GM19193 (cell line): Measurements from ENCODE around the gene RIN1.

Source experiments
- POLR2A ChIP-seq: IDR thresholded peaks from 4 replicates; pipeline ENCODE4 v1.6.1; 2011; ENCODE audit not compliant: insufficient read depth, insufficient read length; ENCODE audit errors: extremely low read depth

The RIN1 gene

GRCh38 chr11:66339686-66340483, 3.7 kb upstream of the RIN1 start:
- no peak for TF ChIP-seq POLR2A

- no peak for TF ChIP-seq POLR2A
Measured at GRCh38 chr11:66339162-66339675, 3.0 kb upstream of the RIN1 start.

GRCh38 chr11:66338276-66339161, 2.3 kb upstream of the RIN1 start:
- TF ChIP-seq POLR2A = no peak

GRCh38 chr11:66337103-66337899, 1.1 kb upstream of the RIN1 start:
- TF ChIP-seq POLR2A = no peak

GRCh38 chr11:66335531-66336233, 552 bp downstream of the RIN1 start:
- TF ChIP-seq POLR2A = no peak

GRCh38 chr11:66334605-66335442, 1.4 kb downstream of the RIN1 start:
- TF ChIP-seq POLR2A = no peak

- no peak for TF ChIP-seq POLR2A
Measured at GRCh38 chr11:66333896-66334604, 2.2 kb downstream of the RIN1 start.

GRCh38 chr11:66333220-66333877, 2.9 kb downstream of the RIN1 start:
- no peak for TF ChIP-seq POLR2A

GRCh38 chr11:66332371-66333219, 3.6 kb downstream of the RIN1 start:
- TF ChIP-seq POLR2A = no peak

GRCh38 chr11:66331542-66332370, 4.5 kb downstream of the RIN1 start:
- no peak for TF ChIP-seq POLR2A

GRCh38 chr11:66330931-66331330, 5.3 kb downstream of the RIN1 start:
- TF ChIP-seq POLR2A = no peak
